Fibroblast of lung (primary cell): Measurements from ENCODE around the gene NR3C2. TPM values are rescaled to one million over a fixed set of nuclear protein-coding genes. Genes with fewer than 3 reads are reported as not detected.

Experiments used
- DNase-seq, 2 donors: peaks; one replicate each; pipeline versions ENCODE4 v3.0.0 to v3.0.0-alpha.2; 2010; ENCODE audit warnings: low read depth in 2 of 2
- H2AFZ ChIP-seq: 2 replicates; pipeline ENCODE4 v1.5.1; 2012; ENCODE audit warnings: low read length, control low read depth, inconsistent platforms
- H3K27ac ChIP-seq: 2 replicates; pipeline ENCODE4 v1.5.1; 2011; ENCODE audit warnings: low read length, control low read depth; ENCODE audit not compliant: insufficient read depth
- H3K27me3 ChIP-seq: 2 replicates; pipeline ENCODE4 v1.5.1; 2011; ENCODE audit warnings: mild to moderate bottlenecking, low read length; ENCODE audit not compliant: control insufficient read depth, insufficient read depth
- H3K36me3 ChIP-seq: 2 replicates; pipeline ENCODE4 v1.5.1; 2011; ENCODE audit warnings: low read length; ENCODE audit not compliant: control insufficient read depth, insufficient read depth
- H3K4me1 ChIP-seq: 2 replicates; pipeline ENCODE4 v1.5.1; 2011; ENCODE audit warnings: low read length; ENCODE audit not compliant: control insufficient read depth, insufficient read depth; ENCODE audit errors: extremely low read depth
- H3K4me2 ChIP-seq: 2 replicates; pipeline ENCODE4 v1.5.1; 2011; ENCODE audit warnings: low read length, control low read depth; ENCODE audit not compliant: insufficient read depth; ENCODE audit errors: extremely low read depth
- H3K4me3 ChIP-seq, 4 experiments: fragments of 200-600 bp in 1 of 4; sonication (generic) in 1 of 4; replicated peaks in 1 of 4; 2 replicates each; pipeline ENCODE4 v1.5.1; 2011 to 2016; ENCODE audit warnings: low read length in 4 of 4, low read depth in 3 of 4, mild to moderate bottlenecking in 3 of 4, control low read depth in 2 of 4, inconsistent platforms in 1 of 4, mixed read lengths in 1 of 4; ENCODE audit not compliant: insufficient read depth in 1 of 4; ENCODE audit errors: control extremely low read depth in 1 of 4
- H3K79me2 ChIP-seq: 2 replicates; pipeline ENCODE4 v1.5.1; 2012; ENCODE audit warnings: mild to moderate bottlenecking, low read length, inconsistent platforms; ENCODE audit not compliant: control insufficient read depth, insufficient read depth
- H3K9ac ChIP-seq: 2 replicates; pipeline ENCODE4 v1.5.1; 2011; ENCODE audit warnings: mild to moderate bottlenecking, low read length, control low read depth; ENCODE audit not compliant: insufficient read depth
- H3K9me3 ChIP-seq: 2 replicates; pipeline ENCODE4 v1.5.1; 2012; ENCODE audit warnings: low read depth, low read length; ENCODE audit not compliant: control insufficient read depth, insufficient read depth
- H4K20me1 ChIP-seq: 2 replicates; pipeline ENCODE4 v1.5.1; 2011; ENCODE audit warnings: low read length; ENCODE audit not compliant: control insufficient read depth, insufficient read depth; ENCODE audit errors: extremely low read depth
- EZH2 ChIP-seq: IDR thresholded peaks from 2 replicates; pipeline ENCODE4 v1.5.1; 2012; ENCODE audit warnings: low read length, control low read depth, mild to moderate bottlenecking; ENCODE audit errors: missing control alignments
- polyA plus RNA-seq, 2 donors: library from polyadenylated mRNA; depleted of rRNA in 1 of 2; stranded (reverse) in 1 of 2; unstranded in 1 of 2; fragments of >200 nt; gene quantifications; 2 replicates each; pipeline ENCODE4 v1.2.1, GENCODE V29; 2011 to 2012; ENCODE audit warnings: missing spikeins in 1 of 2
- total RNA-seq: library from RNA; depleted of rRNA; stranded (reverse); fragments of >200 nt; gene quantifications from 2 replicates; pipeline ENCODE4 v1.2.1, GENCODE V29; 2014
- TF ChIP-seq, protein P1 (sequence below), 2 donors: IDR thresholded peaks in 1 of 2; conservative IDR thresholded peaks in 1 of 2; 1 replicate in 1 of 2; 2 replicates in 1 of 2; pipeline ENCODE4 v1.5.1; 2011 to 2012; ENCODE audit warnings: low read length in 2 of 2, control low read depth in 1 of 2, inconsistent platforms in 1 of 2, low read depth in 1 of 2, mild to moderate bottlenecking in 1 of 2

NR3C2 gene
- total and polyA plus RNA-seq, 2 donors (not counting 1 experiment from before 2014, with no cell fraction given) = 1.9 to 7.4 TPM

GRCh38 chr4:148075438-148075837 lies 366.8 kb downstream of the NR3C2 start:
- H3K4me3 ChIP-seq = no peak overlapping the region

DNA sequence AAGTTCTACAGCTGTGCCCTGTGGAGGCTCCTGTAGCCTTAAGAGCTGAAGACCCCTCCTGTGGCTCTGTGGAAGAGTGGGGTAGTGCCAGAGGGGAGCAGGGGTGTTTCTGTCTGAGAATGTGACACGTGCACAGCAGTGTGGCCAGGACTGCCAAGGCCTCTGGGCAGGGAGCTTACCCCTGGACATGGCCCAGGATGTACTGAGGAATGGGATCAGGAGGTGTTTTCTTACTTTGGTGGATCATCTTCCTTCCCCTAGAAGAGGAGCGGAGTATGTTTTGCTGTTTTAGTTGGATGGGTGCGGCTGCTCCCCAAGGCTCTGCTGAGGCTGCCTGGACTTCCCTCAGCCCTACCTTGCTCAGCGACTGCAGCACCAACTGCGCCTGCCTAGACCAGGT lies 367.8 kb downstream of the NR3C2 start:
- no peaks in the 10 kb centered on the region for H3K4me1 ChIP-seq
- H4K20me1 ChIP-seq = no peaks in the 10 kb centered on the region
- H3K79me2 ChIP-seq = no peaks in the 10 kb centered on the region
- H3K9me3 ChIP-seq = no peaks in the 10 kb centered on the region
- H3K36me3 ChIP-seq = peaks cover 8% of the 10 kb centered on the region
- no peaks in the 10 kb centered on the region for H3K27me3 ChIP-seq
- DNase-seq = no peak
- H2AFZ ChIP-seq = no peak overlapping the region
- H3K4me2 ChIP-seq = no peak overlapping the region
- H3K9ac ChIP-seq = no peak overlapping the region
- TF ChIP-seq, protein P1, sequence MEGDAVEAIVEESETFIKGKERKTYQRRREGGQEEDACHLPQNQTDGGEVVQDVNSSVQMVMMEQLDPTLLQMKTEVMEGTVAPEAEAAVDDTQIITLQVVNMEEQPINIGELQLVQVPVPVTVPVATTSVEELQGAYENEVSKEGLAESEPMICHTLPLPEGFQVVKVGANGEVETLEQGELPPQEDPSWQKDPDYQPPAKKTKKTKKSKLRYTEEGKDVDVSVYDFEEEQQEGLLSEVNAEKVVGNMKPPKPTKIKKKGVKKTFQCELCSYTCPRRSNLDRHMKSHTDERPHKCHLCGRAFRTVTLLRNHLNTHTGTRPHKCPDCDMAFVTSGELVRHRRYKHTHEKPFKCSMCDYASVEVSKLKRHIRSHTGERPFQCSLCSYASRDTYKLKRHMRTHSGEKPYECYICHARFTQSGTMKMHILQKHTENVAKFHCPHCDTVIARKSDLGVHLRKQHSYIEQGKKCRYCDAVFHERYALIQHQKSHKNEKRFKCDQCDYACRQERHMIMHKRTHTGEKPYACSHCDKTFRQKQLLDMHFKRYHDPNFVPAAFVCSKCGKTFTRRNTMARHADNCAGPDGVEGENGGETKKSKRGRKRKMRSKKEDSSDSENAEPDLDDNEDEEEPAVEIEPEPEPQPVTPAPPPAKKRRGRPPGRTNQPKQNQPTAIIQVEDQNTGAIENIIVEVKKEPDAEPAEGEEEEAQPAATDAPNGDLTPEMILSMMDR (conservative IDR thresholded peaks at IDR 0.05 in 1 of 2, IDR thresholded peaks at IDR 0.05 in 1 of 2; ENCODE audit: low read depth in 1 of 2, low read length in 2 of 2) = no peak
- TF ChIP-seq EZH2 = no peak
- H3K4me3 ChIP-seq = no peak overlapping the region
- no peak overlapping the region for H3K27ac ChIP-seq

More at GRCh38 chr4:148075438-148075837, 366.8 kb downstream of the NR3C2 start:
- Histone ChIP-seq H3K9ac (no peak overlapping the region), H3K4me2 (no peak overlapping the region), H3K4me1 (no peaks in the 10 kb centered on the region), H3K79me2 (no peaks in the 10 kb centered on the region), H4K20me1 (no peaks in the 10 kb centered on the region), H3K36me3 (peaks cover 8% of the 10 kb centered on the region), H3K27me3 (no peaks in the 10 kb centered on the region), H3K27ac (no peak overlapping the region), H3K9me3 (no peaks in the 10 kb centered on the region), H2AFZ (no peak overlapping the region)
- TF ChIP-seq EZH2 = no peak
- TF ChIP-seq, protein P1 (conservative IDR thresholded peaks at IDR 0.05 in 1 of 2, IDR thresholded peaks at IDR 0.05 in 1 of 2; ENCODE audit: low read depth in 1 of 2, low read length in 2 of 2) = no peak
- no peak for DNase-seq

DNA sequence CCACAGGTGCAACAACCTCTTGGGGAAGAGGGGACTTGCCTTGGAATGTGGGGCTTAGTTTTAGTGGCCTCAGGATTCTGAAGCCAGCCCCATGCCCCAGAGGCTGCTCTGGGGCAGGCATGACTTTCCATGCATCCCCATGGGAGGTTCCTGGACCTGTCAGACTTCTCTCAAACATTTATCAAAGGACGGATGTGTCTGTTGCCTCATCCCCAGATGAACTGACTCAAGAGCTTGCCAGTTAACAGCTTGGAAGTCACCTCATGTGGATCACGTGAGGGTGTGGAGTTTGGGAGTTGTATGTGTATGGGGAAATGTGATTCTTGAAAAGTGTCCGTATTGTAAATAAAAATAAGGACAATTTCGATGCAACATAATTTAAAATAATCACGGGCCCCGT lies 368.9 kb downstream of the NR3C2 start:
- H3K4me1 ChIP-seq = no peaks in the 10 kb centered on the region
- peaks cover 8% of the 10 kb centered on the region for H3K36me3 ChIP-seq
- no peaks in the 10 kb centered on the region for H3K9me3 ChIP-seq
- DNase-seq = no peak
- TF ChIP-seq EZH2 = no peak
- TF ChIP-seq, protein P1 (conservative IDR thresholded peaks at IDR 0.05 in 1 of 2, IDR thresholded peaks at IDR 0.05 in 1 of 2; ENCODE audit: low read depth in 1 of 2, low read length in 2 of 2) = no peak
- H3K79me2 ChIP-seq = no peaks in the 10 kb centered on the region
- H3K4me2 ChIP-seq = no peak overlapping the region
- H3K9ac ChIP-seq = no peak overlapping the region
- no peak overlapping the region for H2AFZ ChIP-seq
- no peaks in the 10 kb centered on the region for H4K20me1 ChIP-seq
- no peak overlapping the region for H3K27ac ChIP-seq
- H3K4me3 ChIP-seq = no peak overlapping the region
- H3K27me3 ChIP-seq = no peaks in the 10 kb centered on the region
